AG09309 (cell line): ENCODE results near the gene TMPRSS7.

Source experiments
- DNase-seq: peaks from one replicate; pipeline ENCODE4 v3.0.0-alpha.2; 2010; ENCODE audit warnings: low read depth
- H3K4me3 ChIP-seq: 2 replicates; pipeline ENCODE4 v1.5.1; 2011; ENCODE audit warnings: mild to moderate bottlenecking, low read depth, low read length, moderate library complexity; ENCODE audit not compliant: control insufficient read depth
- CTCF ChIP-seq: IDR thresholded peaks from 2 replicates; pipeline ENCODE4 v1.5.1; 2011; ENCODE audit warnings: mild to moderate bottlenecking, low read depth, low read length, inconsistent platforms; ENCODE audit not compliant: insufficient read depth, control insufficient read depth; ENCODE audit errors: missing control alignments

TMPRSS7 gene

GRCh38 chr3:112095731-112096130 lies 61.2 kb downstream of the TMPRSS7 start:
- H3K4me3 ChIP-seq: no peak overlapping the region
- no peak for DNase-seq
- TF ChIP-seq CTCF: no peak

GRCh38 chr3:112096176-112096575 lies 61.6 kb downstream of the TMPRSS7 start:
- no peak for TF ChIP-seq CTCF
- DNase-seq: no peak

GRCh38 chr3:112097378-112097777 lies 62.8 kb downstream of the TMPRSS7 start:
- TF ChIP-seq CTCF: no peak
- H3K4me3 ChIP-seq: no peak overlapping the region
- DNase-seq: peak; percentile 97

More at GRCh38 chr3:112096176-112096575, 61.6 kb downstream of the TMPRSS7 start:
- no peak overlapping the region for H3K4me3 ChIP-seq

- no peak overlapping the region for H3K4me3 ChIP-seq
- no peak for DNase-seq
- TF ChIP-seq CTCF: no peak
Observed at GRCh38 chr3:112101916-112102315, 67.4 kb downstream of the TMPRSS7 start.

GRCh38 chr3:112104774-112105173 lies 70.2 kb downstream of the TMPRSS7 start:
- no peak for DNase-seq
- no peak for TF ChIP-seq CTCF
- no peak overlapping the region for H3K4me3 ChIP-seq

GRCh38 chr3:112109322-112109721 lies 74.8 kb downstream of the TMPRSS7 start:
- no peak for TF ChIP-seq CTCF
- no peak for DNase-seq
- H3K4me3 ChIP-seq: no peak overlapping the region

GRCh38 chr3:112111785-112112402 lies 77.4 kb downstream of the TMPRSS7 start:
- no peak for DNase-seq
- peak; percentile 87 for TF ChIP-seq CTCF
- no peak overlapping the region for H3K4me3 ChIP-seq
